HG03135 (cell line): Measurements from ENCODE around the gene HRG.
A peak's percentile ranks its signal among the peaks of the same experiment; 100 is the strongest.

Source experiments
- ATAC-seq: cut with Tn5 transposase; IDR thresholded peaks from one replicate; pipeline ENCODE4 v1.9.1; 2021; ENCODE audit warnings: mild to moderate bottlenecking, moderate library complexity; ENCODE audit not compliant: unreplicated experiment

The HRG gene

DNA sequence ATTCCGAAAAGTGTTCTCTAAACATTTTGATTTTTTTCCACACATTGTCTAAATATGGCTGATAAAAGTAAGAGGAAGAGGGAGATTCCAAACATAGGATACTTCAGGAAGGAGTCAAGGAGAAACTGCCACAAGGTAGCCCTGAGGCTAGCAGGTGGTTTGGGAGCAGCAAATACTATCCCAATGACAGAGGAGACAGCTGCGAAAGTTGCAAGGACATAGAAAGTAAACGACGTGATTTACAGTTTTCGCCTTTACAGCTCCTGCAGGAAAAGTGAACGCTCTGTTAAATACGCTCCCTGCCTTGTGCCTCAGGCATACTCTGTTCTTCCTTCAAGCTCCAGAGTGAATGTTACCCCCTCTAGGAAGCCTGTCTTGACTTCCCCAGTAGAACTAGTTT lies 29.3 kb upstream of the HRG start:
- no peak for ATAC-seq

DNA sequence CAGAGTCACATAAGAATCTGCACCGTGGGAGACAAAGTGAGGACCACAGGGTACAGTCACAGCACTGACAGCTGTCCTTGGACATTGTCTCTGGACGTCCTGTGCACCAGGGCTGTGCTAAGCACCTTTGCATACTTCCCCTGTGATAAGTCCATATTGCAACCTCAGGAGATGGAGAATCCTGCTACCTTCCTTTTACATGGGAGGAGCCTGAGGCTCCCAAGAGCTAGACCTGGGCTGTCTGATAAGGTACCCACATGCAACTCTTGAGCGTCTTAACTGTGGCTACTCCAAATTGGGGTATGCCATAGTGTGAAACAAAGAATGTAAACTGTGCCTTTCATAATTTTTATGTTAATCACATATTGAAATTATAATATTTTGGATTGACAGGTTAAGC lies 28.1 kb upstream of the HRG start:
- ATAC-seq = no peak

DNA sequence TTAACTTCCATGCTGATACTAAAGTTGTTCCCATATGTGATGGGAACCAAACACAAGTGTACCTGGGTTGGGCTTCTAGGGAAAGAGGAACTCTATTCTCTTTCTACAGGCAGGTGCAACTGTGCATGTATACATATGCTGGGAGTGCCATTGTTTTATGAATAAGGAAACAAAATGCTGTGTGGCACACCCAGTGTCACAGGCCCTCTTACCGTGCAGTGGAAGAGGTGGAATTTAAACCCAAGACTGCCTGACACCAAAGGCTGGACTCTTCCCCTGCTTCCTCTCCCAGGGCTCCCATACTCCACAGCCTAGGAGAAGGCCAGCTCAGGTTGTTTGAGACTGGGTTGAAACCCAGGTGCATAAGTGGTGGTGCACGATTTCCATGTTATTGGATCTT lies 27.6 kb upstream of the HRG start:
- no peak for ATAC-seq

DNA sequence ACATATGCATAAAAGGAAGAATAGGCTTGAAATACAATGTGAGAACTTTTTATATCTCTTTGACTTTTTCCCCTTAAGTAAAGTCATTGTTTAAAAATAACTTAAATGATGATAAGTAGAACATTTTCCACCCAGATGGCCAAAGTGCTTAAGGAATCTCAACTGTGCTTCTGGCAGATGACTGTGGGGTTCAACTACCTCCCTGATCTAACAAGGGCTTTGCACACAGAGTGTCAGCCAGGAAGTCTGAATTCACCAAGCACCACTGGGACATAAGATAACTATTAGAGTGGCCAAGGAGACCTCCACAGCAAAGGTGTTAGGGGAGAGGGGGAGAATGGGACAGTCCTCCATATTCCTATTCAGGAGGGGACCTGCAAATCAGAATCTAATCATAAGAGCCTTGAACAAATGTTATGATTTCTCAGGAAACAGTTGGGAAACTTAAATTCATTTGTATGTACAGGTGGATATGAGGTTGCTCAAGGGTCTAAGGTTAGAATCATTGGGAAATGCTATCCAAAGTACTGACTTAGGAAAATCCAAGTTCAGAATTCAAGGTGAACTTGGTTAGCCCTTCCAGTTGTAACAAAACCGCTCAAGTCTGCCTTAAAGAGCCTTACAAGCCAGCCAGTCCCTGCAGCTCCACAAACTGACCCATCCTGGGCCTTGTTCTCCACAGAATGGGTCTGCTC lies 25.9 kb upstream of the HRG start, which contains the start of gene FETUB:
TSS of gene FETUB (plus strand) at position 622 of the 695 bp plus-strand sequence. CDS start at position 684, 62 bp downstream.
- ATAC-seq = no peak

DNA sequence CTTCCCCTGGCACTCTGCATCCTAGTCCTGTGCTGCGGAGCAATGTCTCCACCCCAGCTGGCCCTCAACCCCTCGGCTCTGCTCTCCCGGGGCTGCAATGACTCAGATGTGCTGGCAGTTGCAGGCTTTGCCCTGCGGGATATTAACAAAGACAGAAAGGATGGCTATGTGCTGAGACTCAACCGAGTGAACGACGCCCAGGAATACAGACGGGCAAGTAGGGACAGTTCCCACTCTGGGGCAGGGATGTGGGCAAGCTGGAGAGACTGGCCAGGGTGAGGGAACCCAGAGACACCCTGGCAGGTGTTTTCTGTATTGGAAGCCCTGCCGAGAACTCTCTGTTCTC lies 25.4 kb upstream of the HRG start:
- ATAC-seq = no peak

DNA sequence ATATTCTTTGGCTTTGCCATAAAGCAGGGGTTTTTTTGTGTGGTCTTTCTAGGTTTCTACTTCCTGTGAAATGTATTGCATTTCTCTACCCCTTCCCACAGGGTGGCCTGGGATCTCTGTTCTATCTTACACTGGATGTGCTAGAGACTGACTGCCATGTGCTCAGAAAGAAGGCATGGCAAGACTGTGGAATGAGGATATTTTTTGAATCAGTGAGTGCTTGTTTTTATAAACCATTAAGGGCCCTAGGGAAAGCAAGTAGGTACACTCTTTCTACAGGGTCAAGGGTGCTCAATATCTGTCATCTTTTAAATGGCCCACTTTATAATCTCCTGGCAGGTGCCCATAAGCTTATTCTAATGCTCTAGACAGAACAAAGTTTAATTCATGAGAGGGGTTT lies 24.9 kb upstream of the HRG start:
- ATAC-seq = no peak

DNA sequence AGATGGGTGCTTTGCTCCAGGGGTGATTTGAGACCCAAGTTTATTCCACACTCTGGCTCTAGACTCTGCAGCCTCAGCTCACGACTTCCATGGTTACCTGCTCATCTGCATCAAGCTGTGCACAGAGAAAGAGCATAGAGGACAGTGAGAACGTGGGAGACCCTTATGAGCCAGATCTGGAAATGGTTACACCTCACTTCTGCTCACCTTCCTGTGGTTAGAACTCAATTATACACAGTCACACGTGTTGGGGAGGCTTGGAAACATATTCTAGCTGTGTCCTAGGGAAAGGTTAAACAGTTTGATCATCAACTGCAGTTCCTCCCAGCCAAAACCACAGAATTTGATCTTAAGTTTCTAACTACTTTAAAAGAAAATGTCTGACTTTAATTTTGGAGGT lies 23.8 kb upstream of the HRG start:
- ATAC-seq = no peak

DNA sequence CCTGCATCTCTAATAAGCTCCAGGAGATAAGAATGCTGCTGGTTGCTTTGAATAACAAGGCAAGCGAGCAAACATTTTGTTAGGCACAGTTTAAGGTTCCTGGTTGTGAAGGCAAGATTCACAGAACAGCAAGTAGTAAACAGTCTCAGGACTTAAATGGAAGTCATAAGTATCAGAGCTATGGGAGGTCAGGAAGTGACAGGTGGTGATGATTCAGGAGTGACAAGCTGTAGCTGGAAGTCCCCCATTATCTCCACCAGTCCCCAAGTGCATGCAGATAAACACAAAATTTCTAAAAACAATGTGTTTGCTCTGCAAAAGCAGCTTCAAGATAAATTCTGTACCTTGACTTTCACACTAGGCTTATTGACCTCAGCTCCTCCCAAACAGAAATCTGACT lies 22.3 kb upstream of the HRG start:
- no peak for ATAC-seq

DNA sequence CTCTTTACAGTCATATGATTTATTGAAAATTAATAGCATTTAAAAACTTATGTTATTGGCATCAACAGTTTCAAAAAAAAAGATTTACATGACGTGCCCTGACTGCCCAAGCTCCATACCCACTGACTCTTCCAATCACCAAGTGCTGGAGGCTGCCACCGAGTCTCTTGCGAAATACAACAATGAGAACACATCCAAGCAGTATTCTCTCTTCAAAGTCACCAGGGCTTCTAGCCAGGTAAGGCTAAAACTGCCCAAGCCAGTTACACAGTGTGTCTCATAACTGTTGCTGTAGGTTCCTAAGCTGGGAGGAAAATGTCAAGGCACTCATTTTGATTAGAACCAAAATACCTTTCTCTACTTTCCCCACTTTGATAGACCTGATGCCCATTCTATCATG lies 21.1 kb upstream of the HRG start:
- ATAC-seq = no peak

DNA sequence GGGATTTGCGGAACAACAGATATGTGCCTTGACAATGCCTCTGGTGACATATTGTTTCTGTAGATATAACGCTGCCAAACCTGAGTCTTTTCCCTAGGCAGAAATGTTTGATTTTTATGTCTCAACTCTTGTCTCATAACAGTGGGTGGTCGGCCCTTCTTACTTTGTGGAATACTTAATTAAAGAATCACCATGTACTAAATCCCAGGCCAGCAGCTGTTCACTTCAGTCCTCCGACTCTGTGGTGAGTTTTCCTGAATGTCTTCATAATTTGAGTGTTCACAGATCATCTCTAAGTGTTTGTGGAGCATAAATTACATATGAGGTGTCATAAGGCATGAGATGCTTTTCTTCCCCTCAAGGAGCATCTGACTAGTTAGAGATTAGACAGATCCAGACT lies 19.7 kb upstream of the HRG start:
- ATAC-seq = no peak

DNA sequence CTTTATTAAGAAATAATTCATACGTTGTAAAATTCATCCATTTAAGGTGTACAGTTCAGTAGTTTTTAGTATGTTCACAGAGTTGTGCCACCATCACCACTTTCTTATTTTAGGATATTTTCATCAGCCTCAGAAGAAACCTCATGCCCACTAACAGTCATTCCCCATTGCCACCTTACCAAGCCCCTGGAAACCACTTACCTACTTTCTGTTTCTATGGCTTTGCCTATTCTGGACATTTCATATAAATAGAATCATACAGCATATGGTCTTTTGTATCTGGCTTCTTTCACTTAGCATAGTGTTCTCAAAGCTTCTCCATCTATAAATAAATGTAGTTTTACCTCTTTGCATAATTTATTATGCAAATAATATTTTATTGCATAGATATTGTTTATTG lies 19.0 kb upstream of the HRG start:
- no peak for ATAC-seq

DNA sequence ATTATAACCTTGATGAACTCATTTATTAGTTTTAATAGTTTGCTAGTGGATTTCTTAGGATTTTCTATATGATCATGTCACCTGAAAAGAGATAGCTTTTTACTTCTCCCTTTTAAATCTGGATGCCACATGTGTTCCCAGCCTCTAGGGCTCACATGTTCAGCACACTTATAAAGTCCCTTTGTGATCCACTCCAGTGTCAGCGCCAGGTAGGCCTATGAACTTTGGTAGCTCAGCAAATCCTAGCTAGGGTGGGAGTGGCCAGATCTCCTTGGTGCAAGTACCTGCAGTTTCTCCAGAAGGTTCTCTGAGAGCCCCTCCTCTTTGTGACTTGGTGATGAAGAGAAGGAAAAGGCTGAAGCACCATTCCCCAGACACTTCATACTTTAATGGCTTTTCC lies 17.0 kb upstream of the HRG start:
- ATAC-seq = no peak

DNA sequence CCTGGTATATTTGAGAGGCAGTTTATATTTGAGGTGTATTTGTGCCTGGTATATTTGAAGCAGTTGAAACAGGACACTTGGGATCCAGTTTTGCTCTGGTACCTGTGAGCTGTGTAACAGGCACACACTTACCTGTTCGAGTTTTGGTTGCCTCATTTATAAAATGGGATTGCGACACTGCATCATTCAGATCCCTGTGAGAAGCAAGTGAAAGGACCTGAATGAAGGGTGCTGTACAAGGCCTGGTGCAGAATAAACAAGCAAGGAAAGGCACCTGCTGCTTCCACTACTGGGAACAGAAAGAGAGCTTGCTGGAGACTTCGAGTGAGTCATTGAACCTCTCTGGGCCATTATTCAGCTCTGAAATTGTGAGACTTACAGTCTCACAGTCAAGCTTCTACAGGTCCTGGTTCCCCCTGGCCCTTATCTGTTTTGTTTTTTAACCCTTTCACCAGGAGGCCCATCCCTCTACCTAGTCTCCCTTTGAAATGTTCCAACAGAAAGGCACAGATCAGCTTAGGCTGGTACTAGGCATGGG lies 14.1 kb upstream of the HRG start:
- no peak for ATAC-seq

DNA sequence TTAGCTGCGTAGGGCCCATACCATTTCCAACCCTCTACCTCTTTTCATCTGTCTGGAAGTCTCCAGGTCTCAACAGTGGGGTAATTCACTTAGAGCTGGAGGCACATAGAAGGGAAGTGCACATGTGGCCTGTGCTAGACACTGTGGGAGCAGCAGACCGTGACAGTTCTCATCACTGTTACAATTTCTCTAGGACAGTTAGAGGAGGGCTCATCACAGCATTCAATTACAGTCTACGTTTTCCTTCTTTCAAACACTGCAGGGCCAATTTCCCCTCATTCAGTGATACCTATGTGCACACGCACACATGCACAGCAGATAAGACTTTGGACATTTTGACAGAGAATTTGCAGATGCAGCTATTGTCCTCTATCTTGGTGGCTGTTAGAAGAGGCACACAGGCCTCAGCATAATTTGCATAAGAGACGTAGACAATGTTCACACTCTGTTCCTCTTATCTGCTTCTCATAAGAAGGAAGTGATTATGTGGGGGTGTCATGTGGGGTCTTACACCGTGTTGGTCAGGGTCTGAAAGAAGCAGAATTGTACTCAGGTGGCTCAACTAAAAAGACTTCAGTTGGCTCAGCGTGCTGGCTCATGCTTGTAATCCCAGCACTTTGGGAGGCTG lies 12.6 kb upstream of the HRG start:
- ATAC-seq = peak; percentile 95

DNA sequence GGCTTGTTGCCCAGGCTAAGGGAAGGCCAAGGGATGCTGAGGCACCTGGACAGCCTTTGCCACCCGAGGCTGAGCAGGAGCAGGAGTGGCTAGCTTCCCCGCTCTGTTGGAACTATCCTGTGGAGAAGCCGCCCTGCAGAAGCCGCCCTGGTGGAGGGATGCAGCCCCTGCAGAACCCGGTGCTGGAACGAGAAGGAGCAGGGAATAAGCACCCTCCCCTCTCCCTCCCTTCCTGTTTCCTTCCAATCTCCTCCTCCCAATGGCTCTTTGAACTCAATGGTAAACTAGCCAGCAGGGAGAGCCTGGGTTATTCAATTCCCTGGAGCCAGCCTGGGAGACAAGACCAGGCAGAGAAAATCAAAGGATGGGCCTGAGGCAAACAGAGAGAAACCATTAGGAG lies 11.8 kb upstream of the HRG start:
- ATAC-seq = no peak

DNA sequence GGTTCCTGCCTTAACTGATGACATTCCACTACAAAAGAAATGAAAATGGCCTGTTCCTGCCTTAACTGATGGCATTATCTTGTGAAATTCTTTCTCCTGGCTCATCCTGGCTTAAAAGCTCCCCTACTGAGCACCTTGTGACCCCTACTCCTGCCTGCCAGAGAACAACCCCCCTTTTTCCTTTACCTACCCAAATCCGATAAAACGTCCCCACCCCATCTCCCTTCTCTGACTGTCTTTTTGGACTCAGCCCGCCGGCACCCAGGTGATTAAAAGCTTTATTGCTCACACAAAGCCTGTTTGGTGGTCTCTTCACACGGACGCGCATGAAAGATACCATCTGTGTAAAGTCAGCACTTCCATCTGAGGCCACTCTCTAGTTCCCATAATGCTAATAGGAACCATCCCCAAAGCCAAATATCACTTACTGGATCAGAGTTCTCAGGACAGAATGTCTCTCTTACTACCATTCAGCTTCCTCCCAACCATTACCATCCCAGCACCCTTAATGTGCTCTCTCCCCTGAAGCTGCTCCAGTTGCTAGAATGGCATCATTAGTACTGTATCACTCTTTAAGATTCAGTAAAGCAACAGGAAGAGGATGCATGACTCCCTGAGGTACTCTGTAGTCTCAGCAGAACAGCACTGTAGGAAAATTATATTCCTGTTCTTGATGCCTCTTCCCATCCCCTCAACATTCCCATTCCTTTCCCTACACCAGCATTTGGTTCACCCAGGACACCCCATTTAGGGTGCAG lies 2.3 kb upstream of the HRG start:
- no peak for ATAC-seq

DNA sequence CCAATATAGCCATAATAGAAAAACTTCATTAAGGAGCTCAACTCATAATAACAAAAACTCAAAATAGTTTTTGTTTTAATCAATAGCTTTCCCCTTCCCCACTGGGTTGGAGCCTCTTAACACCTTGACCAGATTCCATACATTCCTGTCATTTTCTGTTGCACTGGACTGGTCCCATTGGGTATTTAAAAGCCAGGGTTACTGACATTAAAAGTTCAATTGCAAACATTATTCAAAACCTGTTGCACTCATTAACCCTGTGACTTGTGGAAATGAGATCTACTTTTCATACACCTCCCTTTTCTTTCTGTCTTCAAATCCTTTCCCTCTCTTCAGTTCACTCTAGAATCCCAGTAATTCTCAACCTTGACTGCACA lies 1.7 kb upstream of the HRG start:
- no peak for ATAC-seq

DNA sequence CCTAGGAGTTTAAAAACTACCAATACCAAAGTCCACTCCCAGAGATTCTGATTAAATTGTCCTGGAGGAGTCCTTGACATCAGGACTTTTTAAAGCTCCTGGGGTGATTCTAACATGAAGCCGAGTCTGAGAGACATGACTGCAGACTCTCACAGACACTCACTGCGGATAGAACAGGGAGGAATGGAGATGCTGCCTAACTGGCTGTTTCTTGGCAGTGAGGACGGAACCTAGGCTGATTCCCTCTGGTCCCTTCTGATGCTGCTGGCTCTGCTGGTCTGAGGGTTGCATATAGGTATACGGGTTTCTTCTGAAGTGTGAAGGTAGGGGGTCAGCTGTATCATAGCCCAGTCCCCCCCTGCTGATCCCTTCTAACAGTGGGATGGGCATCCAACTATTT lies 1.3 kb upstream of the HRG start:
- ATAC-seq = no peak

DNA sequence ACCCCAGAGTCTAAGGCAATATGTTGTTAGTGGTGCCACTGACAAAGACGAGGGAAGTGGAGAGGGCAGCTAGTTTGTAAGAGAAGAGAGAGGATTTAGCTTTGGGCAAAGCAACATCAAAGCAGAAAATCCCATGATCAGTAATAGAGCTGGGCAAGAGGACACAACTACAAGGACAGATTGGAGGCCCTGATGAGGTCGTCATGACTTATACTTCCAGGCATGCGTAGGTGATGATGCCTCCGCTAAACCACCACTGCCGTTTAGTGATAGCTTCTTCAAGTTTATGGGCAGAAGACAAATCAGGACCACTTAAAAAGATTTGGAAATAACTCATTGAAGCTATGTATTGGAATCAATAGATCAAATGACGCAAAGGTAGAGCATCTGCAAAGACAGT lies 2.6 kb downstream of the HRG start:
- ATAC-seq = no peak

DNA sequence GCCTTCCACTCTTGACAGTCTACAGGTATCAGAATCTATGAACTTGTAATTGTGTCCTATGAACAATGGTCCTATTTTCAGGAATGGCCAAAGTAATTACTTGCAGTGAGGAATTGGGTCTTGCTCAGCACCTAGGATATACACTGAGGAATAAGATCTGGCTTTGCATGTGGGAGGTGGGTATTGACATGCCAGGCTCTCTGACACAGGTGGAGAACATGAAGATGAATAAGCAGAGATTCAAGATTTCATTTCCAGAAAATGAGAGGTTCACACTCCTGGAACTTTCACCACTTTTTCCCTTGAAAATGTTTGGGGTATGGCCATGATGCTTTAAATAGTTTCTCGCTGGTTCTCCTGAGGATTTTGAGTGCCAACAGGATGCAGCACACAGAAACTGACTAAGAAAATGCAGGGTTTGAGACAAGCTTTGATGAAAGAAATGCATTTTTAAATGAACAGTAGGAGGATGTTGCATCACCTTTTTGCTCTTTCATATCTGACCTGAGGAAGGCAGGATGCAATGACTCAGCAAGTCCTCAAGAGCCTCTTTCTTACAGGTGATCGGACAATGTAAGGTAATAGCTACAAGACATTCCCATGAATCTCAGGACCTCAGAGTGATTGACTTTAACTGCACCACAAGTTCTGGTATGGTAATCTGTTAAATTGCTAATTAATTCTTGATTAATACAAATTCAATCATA lies 3.7 kb downstream of the HRG start:
- ATAC-seq = no peak

DNA sequence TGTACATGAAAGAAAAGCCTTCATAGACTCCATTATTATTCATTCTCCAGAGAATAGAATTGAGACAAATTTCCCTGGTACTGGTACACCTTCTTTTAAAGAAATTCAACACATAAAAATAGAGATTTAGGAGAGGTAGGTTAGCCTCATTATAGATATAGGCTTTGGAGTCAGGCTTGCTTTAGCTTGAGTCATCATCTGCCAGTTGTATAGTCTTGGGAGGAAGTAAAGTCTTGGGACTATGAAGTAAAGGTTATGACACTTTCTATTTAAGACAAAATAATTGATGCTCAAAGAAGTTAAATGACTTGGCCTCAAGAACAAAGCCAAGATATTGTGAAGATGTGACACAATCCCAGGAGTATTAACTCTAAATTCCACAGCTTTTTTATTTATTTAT lies 4.3 kb downstream of the HRG start:
- ATAC-seq = no peak

DNA sequence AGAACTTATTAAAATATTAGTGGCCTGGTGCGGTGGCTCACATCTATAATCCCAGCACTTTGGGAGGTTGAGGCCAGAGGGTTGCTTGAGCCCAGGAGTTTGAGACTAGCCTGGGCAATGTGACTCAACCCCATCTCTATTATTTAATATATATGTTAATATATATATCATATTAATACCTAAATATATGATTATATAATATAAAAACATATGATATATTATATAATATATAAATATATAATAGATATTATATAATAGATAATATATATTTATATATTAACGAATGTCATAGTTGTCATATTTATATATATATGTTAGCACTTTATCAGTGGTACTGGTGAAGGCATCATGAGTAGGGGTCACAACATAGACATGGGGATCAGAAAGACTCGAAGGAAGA lies 5.2 kb downstream of the HRG start:
- ATAC-seq = no peak
